ENCODE measurements around the gene GSX2. TPM values are rescaled to one million over a fixed set of nuclear protein-coding genes. Genes with fewer than 3 reads are reported as not detected.

Gene GSX2
- total and polyA plus RNA-seq, 2 of the 8 experiments (the other 6 are each of a cell fraction or from before 2014, with no cell fraction given): not detected

- no peak for TF ChIP-seq CHD7 (IDR thresholded peaks at IDR 0.05; ENCODE audit: insufficient replicate concordance, low read length)
- TF ChIP-seq E2F6 (IDR thresholded peaks at IDR 0.05): no peak; the same call in 1 of the 2 replicates
- TF ChIP-seq TCF12 (IDR thresholded peaks at IDR 0.05; ENCODE audit: low read depth, low read length): no peak
- TF ChIP-seq TAF7 (optimal IDR thresholded peaks at IDR 0.05; ENCODE audit: borderline replicate concordance, low read depth, low read length): no peak
- TF ChIP-seq PHF8 (conservative IDR thresholded peaks at IDR 0.05; ENCODE audit: low read depth, low read length): 0 out of 2 replicates have a peak, but pooled peaks have one; percentile 21
- no peak for TF ChIP-seq RXRA (IDR thresholded peaks at IDR 0.05; ENCODE audit: insufficient read depth, low read depth, low read length)
- no peak for TF ChIP-seq RBBP5 (IDR thresholded peaks at IDR 0.05; ENCODE audit: borderline replicate concordance, low read depth, low read length)
- no peak; the same call in 1 of the 2 replicates for TF ChIP-seq KDM1A (IDR thresholded peaks at IDR 0.05; ENCODE audit: borderline replicate concordance, low read length)
- no peak for TF ChIP-seq BCL11A (IDR thresholded peaks at IDR 0.05; ENCODE audit: low read depth in 2 of 2, low read length in 2 of 2)
Measured at GRCh38 chr4:54099748-54100574, at the start of gene GSX2 (continued).

Measured in H1 (cell line).